Caco-2 (cell line): Measurements from ENCODE around the gene OGG1. TPM values are rescaled to one million over a fixed set of nuclear protein-coding genes. Genes with fewer than 3 reads are reported as not detected.

ENCODE experiments used
- BruUV-seq: library from RNA; stranded (reverse); fragments of 400-500 nt; replicated peaks from 2 replicates; lab custom pipeline; 2021; lab: Mats Ljungman, UMichigan
- CTCF ChIA-PET: fragments of 300-600 bp; sonication (Branson Sonifier 250); formaldehyde crosslinking; loops from one replicate; lab custom pipeline; 2022; ENCODE audit warnings: antibody characterized with exemption; lab: Charles Lee
- POLR2A ChIA-PET: fragments of 300-600 bp; sonication (Branson Sonifier 250); formaldehyde crosslinking; loops from one replicate; lab custom pipeline; 2022; ENCODE audit warnings: antibody characterized with exemption; lab: Charles Lee
- DNase-seq, 2 experiments: peaks; one replicate each; pipeline versions ENCODE4 v3.0.0 to v3.0.0-alpha.2; 2020 to 2022
- H3K27me3 ChIP-seq: replicated peaks from 2 replicates; pipeline ENCODE4 v1.6.0; 2011; ENCODE audit warnings: low read length; ENCODE audit not compliant: control insufficient read depth, insufficient read depth
- H3K36me3 ChIP-seq: 2 replicates; pipeline ENCODE4 v1.5.1; 2011; ENCODE audit warnings: low read length; ENCODE audit not compliant: control insufficient read depth, insufficient read depth
- H3K4me1 ChIP-seq: fragments of 250-450 bp; sonication (Bioruptor Pico); 2 replicates; pipeline ENCODE4 v1.5.1; 2020; ENCODE audit warnings: mild to moderate bottlenecking
- H3K4me3 ChIP-seq: 2 replicates; pipeline ENCODE4 v1.5.1; 2011; ENCODE audit warnings: low read depth, mild to moderate bottlenecking, control low read depth, low read length
- H3K9me3 ChIP-seq: fragments of 250-450 bp; sonication (Bioruptor Pico); 2 replicates; pipeline ENCODE4 v1.5.1; 2020; ENCODE audit warnings: mild to moderate bottlenecking, moderate library complexity
- H3K27ac Mint-ChIP-seq: one replicate; pipeline ENCODE4 v1.8.0; 2022; ENCODE audit warnings: mixed read lengths; ENCODE audit not compliant: unreplicated experiment
- H3K27me3 Mint-ChIP-seq: one replicate; pipeline ENCODE4 v1.8.0; 2022; ENCODE audit warnings: mixed read lengths; ENCODE audit not compliant: insufficient read depth, unreplicated experiment
- H3K36me3 Mint-ChIP-seq: one replicate; pipeline ENCODE4 v1.8.0; 2022; ENCODE audit warnings: mild to moderate bottlenecking, mixed read lengths; ENCODE audit not compliant: insufficient read depth, unreplicated experiment
- H3K4me1 Mint-ChIP-seq: one replicate; pipeline ENCODE4 v1.8.0; 2022; ENCODE audit warnings: low read depth, mixed read lengths; ENCODE audit not compliant: unreplicated experiment
- H3K4me3 Mint-ChIP-seq: one replicate; pipeline ENCODE4 v1.8.0; 2022; ENCODE audit warnings: mild to moderate bottlenecking, moderate library complexity, mixed read lengths; ENCODE audit not compliant: unreplicated experiment
- H3K9me3 Mint-ChIP-seq: one replicate; pipeline ENCODE4 v1.8.0; 2022; ENCODE audit warnings: mixed read lengths; ENCODE audit not compliant: unreplicated experiment
- CTCF ChIP-seq, 2 experiments: fragments of 200-600 bp in 1 of 2; IDR thresholded peaks; 1 replicate in 1 of 2; 2 replicates in 1 of 2; pipeline versions ENCODE4 v1.5.1 to v1.8.0; 2011 to 2022; ENCODE audit warnings: antibody characterized with exemption in 1 of 2, control low read depth in 1 of 2, inconsistent platforms in 1 of 2, low read depth in 1 of 2, low read length in 1 of 2, mild to moderate bottlenecking in 1 of 2, moderate library complexity in 1 of 2; ENCODE audit not compliant: insufficient read depth in 1 of 2, severe bottlenecking in 1 of 2, unreplicated experiment in 1 of 2
- intact Hi-C: fragments of 100-400 bp; cut with micrococcal nuclease; formaldehyde crosslinking; loops from one replicate; pipeline ENCODE4 v1.10.0; 2022; ENCODE audit not compliant: unreplicated experiment
- total RNA-seq: library from RNA; stranded (reverse); gene quantifications from 2 replicates; pipeline ENCODE4 v1.2.3, GENCODE V29; 2022

The OGG1 gene
- total RNA-seq, 1 experiment from 2014 or later = 25.3 TPM

GRCh38 chr3:9732080-9732739 lies 17.5 kb upstream of the OGG1 start:
- intact Hi-C loops = loop anchor here (10.0 kb wide), 1 partner anchor 377 kb away; no protein-coding TSS in a partner anchor
- no peaks in the 10 kb centered on the region for H3K9me3 Mint-ChIP-seq
- peaks cover 22% of the 10 kb centered on the region for H3K4me1 Mint-ChIP-seq
- peak overlapping the region; percentile 84 for H3K4me3 Mint-ChIP-seq
- ChIA-PET POLR2A (interaction anchor here (0.7 to 1.7 kb wide), 3 partner anchors 9 to 203 kb away, joined by 3 to 9 read pairs (median 3); partner anchors contain the start of gene OGG1), CTCF (interaction anchor here (0.6 to 1.8 kb wide), 3 partner anchors 17 to 214 kb away, joined by 4 to 7 read pairs (median 4); partner anchors contain the start of genes ARPC4, OGG1 and TADA3)
- peak in 1 of 2 experiments; percentile 34 for DNase-seq
- no peak for TF ChIP-seq CTCF (IDR thresholded peaks at IDR 0.05; ENCODE audit: insufficient read depth in 1 of 2, low read depth in 1 of 2, low read length in 1 of 2, severe bottlenecking in 1 of 2, unreplicated experiment in 1 of 2)
- H3K27me3 ChIP-seq = no peaks in the 10 kb centered on the region
- no peaks in the 10 kb centered on the region for H3K9me3 ChIP-seq
- BruUV-seq = no TSS peak
- H3K27me3 Mint-ChIP-seq = no peaks in the 10 kb centered on the region
- peak overlapping the region; percentile 63 for H3K27ac Mint-ChIP-seq
- H3K4me1 ChIP-seq = peaks cover 7% of the 10 kb centered on the region; the same call in 1 of the 2 replicates
- peak overlapping the region; percentile 85 for H3K4me3 ChIP-seq
- peaks cover 34% of the 10 kb centered on the region for H3K36me3 Mint-ChIP-seq
- H3K36me3 ChIP-seq = no peaks in the 10 kb centered on the region

GRCh38 chr3:9732740-9733115 lies 17.0 kb upstream of the OGG1 start:
- Mint-ChIP-seq H3K4me1 (peaks cover 17% of the 10 kb centered on the region), H3K27me3 (no peaks in the 10 kb centered on the region), H3K9me3 (no peaks in the 10 kb centered on the region), H3K36me3 (peaks cover 34% of the 10 kb centered on the region), H3K4me3 (peak overlapping the region; percentile 84), H3K27ac (peak overlapping the region; percentile 63)
- peaks cover 7% of the 10 kb centered on the region; the same call in 1 of the 2 replicates for H3K4me1 ChIP-seq
- ChIA-PET CTCF (interaction anchor here (0.6 to 1.8 kb wide), 2 partner anchors 60 to 214 kb away, joined by 4 read pairs; partner anchors contain the start of genes ARPC4 and TADA3), POLR2A (interaction anchor here (0.7 kb wide), 1 partner anchor 17 kb away, joined by 4 read pairs; the partner anchor contains the start of gene OGG1)
- TSS peak; percentile 33 for BruUV-seq
- H3K4me3 ChIP-seq = peak overlapping the region; percentile 85
- no peak for DNase-seq
- H3K36me3 ChIP-seq = no peaks in the 10 kb centered on the region
- no peaks in the 10 kb centered on the region for H3K27me3 ChIP-seq
- intact Hi-C loops = loop anchor here (10.0 kb wide), 1 partner anchor 378 kb away; no protein-coding TSS in a partner anchor
- TF ChIP-seq CTCF (IDR thresholded peaks at IDR 0.05; ENCODE audit: insufficient read depth in 1 of 2, low read depth in 1 of 2, low read length in 1 of 2, severe bottlenecking in 1 of 2, unreplicated experiment in 1 of 2) = no peak
- H3K9me3 ChIP-seq = no peaks in the 10 kb centered on the region

- no peak for DNase-seq
- Histone ChIP-seq H3K36me3 (peaks cover 8% of the 10 kb centered on the region; the same call in 1 of the 2 replicates), H3K4me3 (no peak overlapping the region), H3K27me3 (no peaks in the 10 kb centered on the region), H3K9me3 (no peaks in the 10 kb centered on the region), H3K4me1 (peaks cover 7% of the 10 kb centered on the region; the same call in 1 of the 2 replicates)
- H3K4me1 Mint-ChIP-seq = peaks cover 8% of the 10 kb centered on the region
- POLR2A ChIA-PET = interaction anchor here (0.6 kb wide), 1 partner anchor 27 kb away, joined by 3 read pairs; no protein-coding TSS in a partner anchor
- no peak overlapping the region for H3K4me3 Mint-ChIP-seq
- intact Hi-C loops = loop anchor here (10.0 kb wide), 1 partner anchor 382 kb away; no protein-coding TSS in a partner anchor
- H3K27ac Mint-ChIP-seq = no peak overlapping the region
- no peak for TF ChIP-seq CTCF (IDR thresholded peaks at IDR 0.05; ENCODE audit: insufficient read depth in 1 of 2, low read depth in 1 of 2, low read length in 1 of 2, severe bottlenecking in 1 of 2, unreplicated experiment in 1 of 2)
- H3K27me3 Mint-ChIP-seq = no peaks in the 10 kb centered on the region
- no TSS peak for BruUV-seq
- peaks cover 46% of the 10 kb centered on the region for H3K36me3 Mint-ChIP-seq
- CTCF ChIA-PET = interaction anchor here (0.6 kb wide), 1 partner anchor 9 kb away, joined by 3 read pairs; no protein-coding TSS in a partner anchor
- no peaks in the 10 kb centered on the region for H3K9me3 Mint-ChIP-seq
These were observed 12.9 kb upstream of the OGG1 start for GRCh38 chr3:9736831-9737230.
